HG02870 (cell line): ENCODE results near the gene URI1.
"Not testable (repeated sequence)": the region's sequence is repeated elsewhere in the genome, so short reads cannot be mapped to it uniquely, and the experiment has no call there.

Experiments used
- ATAC-seq: cut with Tn5 transposase; IDR thresholded peaks from one replicate; pipeline ENCODE4 v1.9.1; 2021; ENCODE audit warnings: mild to moderate bottlenecking, moderate library complexity; ENCODE audit not compliant: unreplicated experiment

URI1 gene

GRCh38 chr19:29941828-29942403 lies at the start of gene URI1:
Gene URI1 (plus strand): TSS chr19:29942239. CDS start chr19:29942548, 309 bp downstream.
- ATAC-seq: peak; percentile 86

GRCh38 chr19:29893606-29894284 lies 48.3 kb upstream of the URI1 start:
- no peak for ATAC-seq

GRCh38 chr19:29896802-29897201 lies 45.2 kb upstream of the URI1 start:
- ATAC-seq: no peak

GRCh38 chr19:29897466-29897865 lies 44.6 kb upstream of the URI1 start:
- no peak for ATAC-seq

GRCh38 chr19:29904017-29904416 lies 38.0 kb upstream of the URI1 start:
- no peak for ATAC-seq

- ATAC-seq: no peak
Observed at GRCh38 chr19:29908963-29909944, 32.8 kb upstream of the URI1 start.

- no peak for ATAC-seq
Observed at GRCh38 chr19:29914933-29915332, 27.1 kb upstream of the URI1 start.

- not testable (repeated sequence) for ATAC-seq
Observed at GRCh38 chr19:29915832-29916231, 26.2 kb upstream of the URI1 start.

GRCh38 chr19:29917911-29918310 lies 24.1 kb upstream of the URI1 start:
- no peak for ATAC-seq

GRCh38 chr19:29918891-29919290 lies 23.1 kb upstream of the URI1 start:
- no peak for ATAC-seq

- ATAC-seq: no peak
Observed at GRCh38 chr19:29922972-29923371, 19.1 kb upstream of the URI1 start.

GRCh38 chr19:29923653-29924052 lies 18.4 kb upstream of the URI1 start:
- no peak for ATAC-seq

GRCh38 chr19:29926031-29926430 lies 16.0 kb upstream of the URI1 start:
- ATAC-seq: no peak

- ATAC-seq: no peak
Observed at GRCh38 chr19:29926801-29927200, 15.2 kb upstream of the URI1 start.

GRCh38 chr19:29927944-29928625 lies 14.0 kb upstream of the URI1 start:
- ATAC-seq: peak; percentile 75

- peak; percentile 62 for ATAC-seq
Observed at GRCh38 chr19:29928831-29929230, 13.2 kb upstream of the URI1 start.

- no peak for ATAC-seq
Observed at GRCh38 chr19:29934257-29934656, 7.8 kb upstream of the URI1 start.

- no peak for ATAC-seq
Observed at GRCh38 chr19:29934781-29935180, 7.3 kb upstream of the URI1 start.

GRCh38 chr19:29936409-29936808 lies 5.6 kb upstream of the URI1 start:
- ATAC-seq: no peak

- ATAC-seq: no peak
Observed at GRCh38 chr19:29939628-29940027, 2.4 kb upstream of the URI1 start.

- ATAC-seq: no peak
Observed at GRCh38 chr19:29940971-29941585, 961 bp upstream of the URI1 start.
